Hepatocyte (in vitro differentiated cells): ENCODE data around the gene S100A8. TPM values are rescaled to one million over a fixed set of nuclear protein-coding genes. Genes with fewer than 3 reads are reported as not detected.

Source experiments
- DNase-seq: peaks from one replicate; pipeline ENCODE4 v3.0.0-alpha.2; 2016; ENCODE audit warnings: low spot score
- H2AFZ ChIP-seq: fragments of 200-600 bp; sonication (generic); 2 replicates; pipeline ENCODE4 v1.6.0; 2016; ENCODE audit warnings: antibody characterized with exemption, mild to moderate bottlenecking
- H3K27ac ChIP-seq: fragments of 200-600 bp; sonication (generic); 2 replicates; pipeline ENCODE4 v1.5.1; 2016; ENCODE audit warnings: mild to moderate bottlenecking
- H3K27me3 ChIP-seq: fragments of 200-600 bp; sonication (generic); 2 replicates; pipeline ENCODE4 v1.6.1; 2016
- H3K36me3 ChIP-seq: fragments of 200-600 bp; sonication (generic); replicated peaks from 2 replicates; pipeline ENCODE4 v1.5.1; 2016; ENCODE audit warnings: low read depth; ENCODE audit not compliant: insufficient read depth
- H3K4me1 ChIP-seq: fragments of 200-600 bp; sonication (generic); 2 replicates; pipeline ENCODE4 v1.5.1; 2016; ENCODE audit warnings: mild to moderate bottlenecking, moderate library complexity; ENCODE audit not compliant: insufficient read depth
- H3K4me2 ChIP-seq: fragments of 200-600 bp; sonication (generic); 2 replicates; pipeline ENCODE4 v1.6.0; 2016
- H3K4me3 ChIP-seq: fragments of 200-600 bp; sonication (generic); 2 replicates; pipeline ENCODE4 v1.5.1; 2016; ENCODE audit warnings: mild to moderate bottlenecking
- H3K79me2 ChIP-seq: fragments of 200-600 bp; sonication (generic); 2 replicates; pipeline ENCODE4 v1.6.0; 2017; ENCODE audit warnings: mild to moderate bottlenecking
- H3K9me2 ChIP-seq: fragments of 200-600 bp; sonication (generic); replicated peaks from 2 replicates; pipeline ENCODE4 v1.6.0; 2017; ENCODE audit warnings: mild to moderate bottlenecking; ENCODE audit not compliant: insufficient read depth
- H3K9me3 ChIP-seq: fragments of 200-600 bp; sonication (generic); 2 replicates; pipeline ENCODE4 v1.5.1; 2016; ENCODE audit warnings: low read depth, mild to moderate bottlenecking
- H4K20me1 ChIP-seq: fragments of 200-600 bp; sonication (generic); 2 replicates; pipeline ENCODE4 v1.6.0; 2016; ENCODE audit warnings: mild to moderate bottlenecking; ENCODE audit not compliant: insufficient read depth, poor library complexity, severe bottlenecking
- CTCF ChIP-seq: fragments of 200-600 bp; sonication (generic); IDR thresholded peaks from 2 replicates; pipeline ENCODE4 v1.5.1; 2016; ENCODE audit warnings: antibody characterized with exemption, mild to moderate bottlenecking; ENCODE audit not compliant: poor library complexity
- EZH2 ChIP-seq: fragments of 200-600 bp; sonication (generic); IDR thresholded peaks from 2 replicates; pipeline ENCODE4 v1.6.1; 2016; ENCODE audit warnings: antibody characterized with exemption, mild to moderate bottlenecking, borderline replicate concordance
- EZH2phosphoT487 ChIP-seq: fragments of 200-600 bp; sonication (generic); IDR thresholded peaks from one replicate; pipeline ENCODE4 v1.6.1; 2018; ENCODE audit warnings: antibody characterized with exemption, mild to moderate bottlenecking, low read depth, moderate library complexity; ENCODE audit not compliant: unreplicated experiment, severe bottlenecking
- WGBS: methylation state at CpG from one replicate; pipeline ENCODE4 v1.1.6; 2016; ENCODE audit warnings: low lambda C conversion rate; ENCODE audit errors: missing lambda C conversion rate; 5-methylcytosine and 5-hydroxymethylcytosine counted together
- polyA plus RNA-seq: library from polyadenylated mRNA; unstranded; fragments of >200 nt; fragmentation: Nextera tagmentation; extraction: Ambion mirVana; gene quantifications from 2 replicates; pipeline ENCODE4 v1.2.1, GENCODE V29; 2016
- small RNA-seq: library from RNA; depleted of rRNA; stranded (forward); fragments of <200 nt; gene quantifications from one replicate; pipeline ENCODE3, GENCODE V24; 2014
- total RNA-seq: library from RNA; depleted of rRNA; stranded (reverse); fragments of >200 nt; gene quantifications from 2 replicates; pipeline ENCODE4 v1.2.3, GENCODE V29; 2014

S100A8 gene
- total and polyA plus RNA-seq, 2 experiments from 2014 or later = 0.70 to 2.2 TPM

- no peaks in the 10 kb centered on the region for H3K27me3 ChIP-seq
Measured at GRCh38 chr1:153342178-153342577, 48.7 kb downstream of the S100A8 start.

DNA sequence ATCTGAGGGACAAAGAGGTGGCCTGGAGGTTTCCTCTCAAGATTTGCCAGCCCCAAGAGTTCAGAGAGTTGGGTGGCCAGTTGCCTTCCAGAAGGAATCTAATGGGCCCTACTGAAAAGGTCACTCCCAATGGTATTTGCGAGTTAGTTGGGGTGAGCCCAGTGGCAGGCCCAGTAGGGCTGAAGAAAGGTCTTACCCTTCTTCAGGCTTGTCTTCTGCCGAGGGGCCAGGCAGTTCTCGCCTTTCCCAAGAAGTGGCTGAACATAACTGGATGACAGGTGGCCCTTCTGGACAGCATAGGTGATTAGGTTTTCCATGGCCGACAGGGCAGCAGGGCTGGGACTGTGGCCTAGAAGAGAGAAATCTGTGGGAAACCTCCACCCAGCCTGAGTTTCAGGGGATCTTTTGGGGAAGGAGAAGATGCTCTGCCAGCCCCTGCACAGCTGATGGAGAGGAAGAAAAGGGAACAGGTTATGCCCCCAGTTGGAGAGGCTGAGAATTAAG is 49.4 kb downstream of the S100A8 start:
- H3K36me3 ChIP-seq = no peaks in the 10 kb centered on the region
- 74% methylated on average over 4 of the region's 4 CpGs for WGBS
- H3K4me1 ChIP-seq = no peaks in the 10 kb centered on the region
- H4K20me1 ChIP-seq = no peaks in the 10 kb centered on the region
- H3K9me3 ChIP-seq = no peaks in the 10 kb centered on the region
- H3K9me2 ChIP-seq = no peaks in the 10 kb centered on the region
- H3K4me2 ChIP-seq = no peak overlapping the region
- H3K27me3 ChIP-seq = no peaks in the 10 kb centered on the region
- H3K4me3 ChIP-seq = no peak overlapping the region
- peak; percentile 2 for DNase-seq
- no peaks in the 10 kb centered on the region for H3K79me2 ChIP-seq
- H2AFZ ChIP-seq = no peak overlapping the region
- TF ChIP-seq CTCF (no peak), EZH2phosphoT487 (no peak), EZH2 (no peak)
- no peak overlapping the region for H3K27ac ChIP-seq

More at GRCh38 chr1:153342178-153342577, 48.7 kb downstream of the S100A8 start:
- H3K4me3 ChIP-seq = no peak overlapping the region
- H3K36me3 ChIP-seq = no peaks in the 10 kb centered on the region
- H3K9me3 ChIP-seq = no peaks in the 10 kb centered on the region
- TF ChIP-seq EZH2phosphoT487 (no peak), CTCF (no peak), EZH2 (no peak)
- H3K27ac ChIP-seq = no peak overlapping the region
- no peak overlapping the region for H2AFZ ChIP-seq
- no peaks in the 10 kb centered on the region for H3K4me1 ChIP-seq
- DNase-seq = no peak
- no peaks in the 10 kb centered on the region for H3K9me2 ChIP-seq
- 75% methylated on average over 3 of the region's 3 CpGs for WGBS
- no peaks in the 10 kb centered on the region for H3K79me2 ChIP-seq
- H3K4me2 ChIP-seq = no peak overlapping the region
- H4K20me1 ChIP-seq = no peaks in the 10 kb centered on the region

GRCh38 chr1:153340356-153340755 is 50.5 kb downstream of the S100A8 start:
- no peak for DNase-seq
- WGBS = 83% methylated on average over 10 of the region's 10 CpGs
- Histone ChIP-seq H3K27ac (no peak overlapping the region), H3K4me1 (no peaks in the 10 kb centered on the region), H3K4me3 (no peak overlapping the region), H3K27me3 (no peaks in the 10 kb centered on the region), H3K36me3 (no peaks in the 10 kb centered on the region), H3K79me2 (no peaks in the 10 kb centered on the region), H4K20me1 (no peaks in the 10 kb centered on the region), H3K9me2 (no peaks in the 10 kb centered on the region), H2AFZ (no peak overlapping the region), H3K9me3 (no peaks in the 10 kb centered on the region), H3K4me2 (no peak overlapping the region)
- TF ChIP-seq CTCF = no peak
- no peak for TF ChIP-seq EZH2
- no peak for TF ChIP-seq EZH2phosphoT487

Small RNA genes lying within 50 kb of the gene (small RNA-seq; reads per million reads assigned to genes)
- gene S100A15A = not detected

Other genes with a start within 250 kb of the S100A8 start
- gene SPRR2G, start 240.2 kb downstream of the S100A8 start, total RNA-seq = not detected in 2 replicates
- not detected in 2 replicates for gene SPRR2G, start 240.2 kb downstream of the S100A8 start, polyA plus RNA-seq
- gene LELP1, start 187.6 kb downstream of the S100A8 start, total RNA-seq = not detected in 2 replicates
- gene LELP1, start 187.6 kb downstream of the S100A8 start, polyA plus RNA-seq = not detected in 2 replicates
- not detected in 2 replicates for gene PRR9, start 173.5 kb downstream of the S100A8 start, total RNA-seq
- gene PRR9, start 173.5 kb downstream of the S100A8 start, polyA plus RNA-seq = 0.33 TPM in 1 of 2 replicates, not detected in the other
- not detected in 2 replicates for gene LORICRIN, start 131.4 kb downstream of the S100A8 start, total RNA-seq
- gene LORICRIN, start 131.4 kb downstream of the S100A8 start, polyA plus RNA-seq = not detected in 2 replicates
- not detected in 2 replicates for gene PGLYRP3, start 78.1 kb downstream of the S100A8 start, total RNA-seq
- not detected in 2 replicates for gene PGLYRP3, start 78.1 kb downstream of the S100A8 start, polyA plus RNA-seq
- gene PGLYRP4, start 42.2 kb downstream of the S100A8 start, total RNA-seq = not detected in 2 replicates
- gene PGLYRP4, start 42.2 kb downstream of the S100A8 start, polyA plus RNA-seq = not detected in 2 replicates
- 3.2 and 11.9 TPM in 2 replicates for gene S100A9, start 33.2 kb downstream of the S100A8 start, total RNA-seq
- 1.9 and 6.4 TPM in 2 replicates for gene S100A9, start 33.2 kb downstream of the S100A8 start, polyA plus RNA-seq
- gene S100A12, start 15.5 kb downstream of the S100A8 start, total RNA-seq = not detected in 2 replicates
- gene S100A12, start 15.5 kb downstream of the S100A8 start, polyA plus RNA-seq = 1.1 TPM in 1 of 2 replicates, not detected in the other
- gene S100A7A, start 25.4 kb upstream of the S100A8 start, total RNA-seq = not detected in 2 replicates
- not detected in 2 replicates for gene S100A7A, start 25.4 kb upstream of the S100A8 start, polyA plus RNA-seq
- gene S100A7, start 69.6 kb upstream of the S100A8 start, total RNA-seq = 0.60 TPM in 1 of 2 replicates, not detected in the other
- 1.0 and 2.5 TPM in 2 replicates for gene S100A7, start 69.6 kb upstream of the S100A8 start, polyA plus RNA-seq
- gene S100A6, start 144.9 kb upstream of the S100A8 start, total RNA-seq = 140 and 173 TPM in 2 replicates
- 657 and 701 TPM in 2 replicates for gene S100A6, start 144.9 kb upstream of the S100A8 start, polyA plus RNA-seq
- gene S100A5, start 149.9 kb upstream of the S100A8 start, total RNA-seq = not detected in 2 replicates
- gene S100A5, start 149.9 kb upstream of the S100A8 start, polyA plus RNA-seq = 0.54 and 1.0 TPM in 2 replicates
- 64.1 and 101 TPM in 2 replicates for gene S100A4, start 154.7 kb upstream of the S100A8 start, total RNA-seq
- gene S100A4, start 154.7 kb upstream of the S100A8 start, polyA plus RNA-seq = 116 and 187 TPM in 2 replicates
- gene S100A3, start 158.2 kb upstream of the S100A8 start, total RNA-seq = 2.6 and 2.7 TPM in 2 replicates
- 1.9 and 6.1 TPM in 2 replicates for gene S100A3, start 158.2 kb upstream of the S100A8 start, polyA plus RNA-seq
- gene S100A2, start 174.8 kb upstream of the S100A8 start, total RNA-seq = 1.7 and 4.2 TPM in 2 replicates
- 6.9 and 10.3 TPM in 2 replicates for gene S100A2, start 174.8 kb upstream of the S100A8 start, polyA plus RNA-seq
- gene S100A16, start 222.1 kb upstream of the S100A8 start, total RNA-seq = 103 and 129 TPM in 2 replicates
- 134 and 155 TPM in 2 replicates for gene S100A16, start 222.1 kb upstream of the S100A8 start, polyA plus RNA-seq
- gene S100A14, start 225.3 kb upstream of the S100A8 start, total RNA-seq = 112 and 141 TPM in 2 replicates
- 62.8 and 94.9 TPM in 2 replicates for gene S100A14, start 225.3 kb upstream of the S100A8 start, polyA plus RNA-seq
- gene S100A13, start 236.4 kb upstream of the S100A8 start, total RNA-seq = 82.0 and 115 TPM in 2 replicates
- 248 and 282 TPM in 2 replicates for gene S100A13, start 236.4 kb upstream of the S100A8 start, polyA plus RNA-seq
- 2.7 and 15.0 TPM in 2 replicates for gene S100A1, start 237.4 kb upstream of the S100A8 start, total RNA-seq
- gene S100A1, start 237.4 kb upstream of the S100A8 start, polyA plus RNA-seq = 1.3 and 4.0 TPM in 2 replicates
- gene CHTOP, start 243.0 kb upstream of the S100A8 start, total RNA-seq = 56.2 and 65.5 TPM in 2 replicates
- 40.6 and 50.7 TPM in 2 replicates for gene CHTOP, start 243.0 kb upstream of the S100A8 start, polyA plus RNA-seq